ENCODE results near the gene MAP4K4.

Gene MAP4K4

GRCh38 chr2:101818531-101819451, 121.3 kb downstream of the MAP4K4 start:
- no peak for DNase-seq

DNA sequence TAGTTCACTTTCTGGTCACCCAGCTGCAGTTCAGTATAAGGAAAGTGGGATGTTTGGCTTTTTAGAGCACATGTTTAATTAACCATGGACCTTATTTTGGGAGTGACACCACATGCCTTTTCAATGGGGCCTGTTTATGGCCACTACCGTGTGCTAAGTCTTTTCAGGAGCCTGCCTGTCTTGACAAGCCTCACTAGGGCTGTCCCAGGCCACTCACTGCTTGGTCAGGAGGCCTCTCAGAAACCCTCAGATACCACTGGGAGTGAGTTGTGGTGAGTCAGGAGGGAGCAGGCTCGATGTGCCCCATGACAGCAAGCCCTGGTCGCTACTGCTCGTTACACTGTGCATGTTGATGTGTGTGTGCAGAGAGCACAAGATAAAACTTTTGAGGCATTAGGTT, 123.0 kb downstream of the MAP4K4 start:
- no peak for DNase-seq

DNA sequence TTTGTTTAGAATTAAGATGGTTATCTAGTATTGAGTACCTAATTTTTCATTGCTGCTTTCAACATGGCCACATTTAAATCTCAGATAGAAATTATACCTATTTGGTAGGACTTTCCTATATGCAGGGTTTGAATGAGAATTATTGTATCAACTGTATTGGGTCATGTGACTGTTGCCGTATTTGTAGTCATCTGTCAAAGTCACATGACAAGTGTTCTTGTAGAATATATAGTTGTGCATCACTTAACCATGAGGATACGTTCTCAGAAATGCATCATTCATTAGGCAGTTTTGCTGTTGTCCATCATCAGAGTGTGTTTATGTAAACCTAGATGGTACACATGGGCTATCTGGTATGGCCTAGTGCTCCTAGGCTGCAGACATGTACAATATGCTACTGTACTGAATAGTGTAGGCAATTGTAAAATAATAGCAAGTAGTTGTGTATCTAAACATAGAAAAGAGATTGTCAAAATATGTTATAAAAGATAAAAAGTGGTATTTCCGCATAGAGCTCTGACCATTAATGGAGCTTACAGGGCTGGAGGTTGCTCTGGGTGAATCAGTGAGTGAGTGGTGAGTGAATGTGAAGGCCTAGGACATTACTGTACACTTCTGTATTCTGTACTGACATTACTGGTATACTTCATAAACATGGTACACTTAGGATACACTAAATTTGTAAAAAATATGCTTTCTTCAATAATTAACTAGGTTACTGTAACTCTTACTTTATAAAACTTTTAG, 123.7 kb downstream of the MAP4K4 start:
- no peak for DNase-seq

- DNase-seq = no peak
Observed at GRCh38 chr2:101821828-101822458, 124.4 kb downstream of the MAP4K4 start.

DNA sequence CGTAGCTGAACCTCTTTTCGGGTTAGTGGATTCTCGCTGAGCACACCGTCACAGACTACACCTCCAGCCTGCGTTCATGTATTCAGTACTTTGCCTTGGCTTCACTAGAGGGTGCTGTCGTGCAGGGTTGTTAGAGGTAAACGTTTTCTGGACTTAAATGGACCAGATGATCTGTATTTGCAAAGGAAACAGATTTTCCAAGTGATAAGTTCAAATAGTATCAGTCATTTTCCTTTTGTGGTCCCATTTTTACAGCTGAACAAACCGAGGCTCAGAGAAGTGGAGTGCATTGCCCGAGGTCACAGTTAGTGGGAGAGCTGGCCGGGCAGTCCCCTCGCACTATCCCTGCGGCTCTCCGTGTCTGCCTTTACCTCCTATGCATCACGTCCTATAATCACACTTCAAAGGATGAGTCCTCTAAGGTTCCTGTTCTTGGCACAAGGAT, 125.9 kb downstream of the MAP4K4 start:
- DNase-seq = no peak

GRCh38 chr2:101823859-101824258, 126.4 kb downstream of the MAP4K4 start:
- DNase-seq = no peak

DNA sequence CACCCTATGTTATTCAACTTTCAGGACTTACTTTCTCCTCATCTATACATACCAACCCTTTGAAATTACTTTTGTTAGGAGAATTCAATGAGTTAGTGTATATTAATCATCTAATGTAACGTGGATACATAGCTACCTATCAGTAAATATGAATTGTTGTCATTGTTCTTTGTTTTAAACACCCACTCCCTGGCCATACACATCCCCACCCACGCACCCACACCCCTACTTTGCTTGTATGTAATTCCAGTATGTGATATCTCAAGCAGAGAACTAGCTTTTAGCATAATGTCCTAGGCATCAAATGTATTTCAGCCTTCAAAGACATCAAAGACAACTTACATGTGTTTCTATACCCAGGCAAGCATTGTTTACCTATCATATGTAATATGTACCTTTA, 129.2 kb downstream of the MAP4K4 start:
- DNase-seq = no peak

- DNase-seq = no peak
Observed at GRCh38 chr2:101827246-101827645, 129.7 kb downstream of the MAP4K4 start.

- no peak for DNase-seq
Observed at GRCh38 chr2:101828257-101828656, 130.8 kb downstream of the MAP4K4 start.

DNA sequence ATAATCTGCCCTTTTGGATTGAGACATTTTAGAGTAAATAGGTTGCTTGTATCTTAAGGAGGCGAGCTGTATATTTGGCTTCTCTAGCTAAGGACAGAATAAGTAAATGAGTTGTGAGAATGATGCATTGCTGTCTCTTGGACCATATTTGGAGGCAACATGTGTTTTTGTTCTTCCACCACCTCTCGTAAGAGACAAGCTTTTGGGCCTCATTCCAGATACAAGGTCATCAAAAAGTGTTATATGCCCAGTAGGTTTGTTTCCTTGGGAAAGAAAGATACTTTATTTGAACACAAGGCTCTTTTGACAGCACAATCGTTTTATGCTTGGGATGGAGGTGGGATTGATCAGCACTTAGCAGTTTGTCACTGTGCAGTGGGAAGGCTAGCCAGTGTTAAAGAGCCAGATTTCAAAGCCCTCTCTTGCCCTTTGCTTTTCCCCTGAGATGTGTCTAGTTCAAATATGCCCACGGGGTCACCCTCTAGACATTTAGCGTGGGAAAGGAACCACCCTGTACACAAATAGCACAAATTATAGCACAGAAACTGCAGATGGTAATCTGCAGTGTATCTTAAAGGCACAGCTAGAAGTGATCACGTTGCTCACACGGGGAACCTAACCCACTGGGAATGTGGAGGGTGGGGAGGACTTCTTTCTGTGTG, 131.3 kb downstream of the MAP4K4 start:
- DNase-seq = no peak

- DNase-seq = no peak
Observed at GRCh38 chr2:101829429-101829828, 131.9 kb downstream of the MAP4K4 start.

DNA sequence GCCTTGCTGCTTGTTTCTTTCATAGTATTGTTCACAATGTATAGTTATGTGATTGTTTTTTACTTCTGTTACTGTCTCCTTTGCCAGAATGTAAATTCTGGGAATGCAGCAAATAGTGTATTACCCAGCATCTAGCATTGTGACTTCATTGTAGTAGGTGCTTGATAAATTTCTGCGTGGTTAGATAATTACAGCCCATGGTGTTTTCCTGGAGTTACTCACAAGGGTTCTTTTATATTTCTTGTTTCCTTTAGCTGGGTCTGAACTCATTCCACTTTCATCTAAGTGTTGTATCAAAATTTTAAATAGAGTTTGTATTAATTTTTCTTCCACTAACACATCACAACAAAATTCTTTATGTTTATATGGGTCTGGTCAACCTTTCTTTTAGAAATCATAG, 132.6 kb downstream of the MAP4K4 start:
- no peak for DNase-seq

DNA sequence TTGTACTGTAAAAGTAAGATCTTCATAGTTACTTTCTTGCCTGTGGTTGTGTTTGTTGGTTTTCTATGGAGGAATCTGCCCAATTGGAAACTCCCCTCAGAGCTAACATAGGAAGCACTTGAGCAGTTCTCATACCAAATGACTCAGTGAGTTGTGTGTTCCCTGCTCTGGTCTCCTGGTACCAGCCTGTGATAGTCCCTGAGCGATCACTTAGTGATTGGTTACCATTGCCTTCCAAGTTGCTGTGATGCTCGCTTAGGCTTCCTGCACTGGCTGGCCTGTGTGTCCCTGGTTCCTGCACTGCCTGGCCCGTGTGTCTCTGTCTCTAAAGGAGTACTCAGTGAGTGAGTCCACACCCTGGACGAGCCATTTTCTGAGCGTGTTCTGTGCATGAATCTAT, 133.0 kb downstream of the MAP4K4 start:
- DNase-seq = no peak

GRCh38 chr2:101831351-101831865, 133.9 kb downstream of the MAP4K4 start:
- DNase-seq = no peak

DNA sequence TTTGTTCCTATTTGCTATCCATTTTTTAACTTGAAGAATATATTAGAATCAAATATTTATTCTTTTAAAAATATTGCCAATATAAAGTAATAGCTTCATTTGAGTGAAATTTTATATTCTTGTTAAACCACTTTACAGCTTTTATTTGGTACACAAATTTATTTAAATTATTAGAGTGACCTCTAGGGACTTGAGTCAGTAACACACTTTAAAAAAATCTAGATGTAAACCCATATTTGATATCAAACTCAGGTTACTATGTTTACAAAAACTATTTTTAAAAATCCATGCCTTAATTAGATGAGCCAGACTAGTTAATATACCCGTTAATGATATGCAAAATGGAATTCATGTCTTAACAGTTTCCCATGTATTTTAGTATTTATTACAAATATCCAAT, 134.6 kb downstream of the MAP4K4 start:
- no peak for DNase-seq

DNA sequence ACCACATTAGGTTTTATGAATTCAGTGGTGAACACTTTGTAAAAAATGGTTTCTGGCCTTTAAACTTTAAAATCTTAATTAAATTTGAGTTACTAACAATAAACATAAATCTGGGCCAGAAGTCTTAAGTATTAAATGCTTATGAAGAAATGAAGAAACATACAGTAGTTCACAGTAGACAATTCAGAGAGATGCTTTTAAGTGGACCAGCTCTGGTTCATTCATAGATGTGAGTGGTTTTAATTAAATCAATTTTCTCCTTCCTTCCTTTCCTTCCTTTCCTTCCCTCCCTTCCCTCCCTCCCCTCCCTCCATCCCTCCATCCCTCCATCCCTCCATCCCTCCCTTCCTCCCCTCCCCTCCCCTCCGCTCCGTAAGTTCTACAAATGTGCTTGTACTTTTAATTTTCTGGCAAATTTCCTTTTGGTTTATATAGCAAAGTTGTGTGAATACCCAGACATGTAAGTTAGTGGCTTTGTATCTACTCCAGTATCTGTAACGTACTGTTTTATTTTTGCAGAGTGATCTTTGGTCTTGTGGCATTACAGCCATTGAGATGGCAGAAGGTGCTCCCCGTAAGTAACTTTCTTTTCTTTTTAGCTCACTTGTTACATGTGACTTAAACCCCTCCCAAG, 136.5 kb downstream of the MAP4K4 start:
- no peak for DNase-seq

DNA sequence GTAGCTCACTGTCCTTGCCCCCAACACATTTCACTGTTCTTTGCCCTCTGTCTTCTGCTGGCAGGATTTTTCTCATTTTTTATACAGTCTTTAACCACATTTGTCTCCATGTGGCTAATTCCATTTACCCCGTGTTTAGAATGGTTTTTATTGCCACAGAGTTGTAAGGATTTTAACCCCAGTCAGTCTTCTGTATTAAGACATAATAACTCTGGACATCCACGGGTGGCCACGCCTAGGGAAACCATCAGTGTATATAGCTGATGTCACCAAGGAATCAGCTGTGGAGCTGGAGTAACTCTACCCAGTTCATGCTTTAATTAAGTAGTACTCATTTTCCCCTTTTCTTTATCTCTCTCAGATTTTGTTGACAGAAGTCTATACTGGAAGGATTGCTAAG, 139.8 kb downstream of the MAP4K4 start:
- no peak for DNase-seq

GRCh38 chr2:101841679-101842327, 144.3 kb downstream of the MAP4K4 start:
- no peak for DNase-seq

GRCh38 chr2:101842471-101842870, 145.0 kb downstream of the MAP4K4 start:
- DNase-seq = no peak

GRCh38 chr2:101843048-101843447, 145.5 kb downstream of the MAP4K4 start:
- DNase-seq = no peak

DNA sequence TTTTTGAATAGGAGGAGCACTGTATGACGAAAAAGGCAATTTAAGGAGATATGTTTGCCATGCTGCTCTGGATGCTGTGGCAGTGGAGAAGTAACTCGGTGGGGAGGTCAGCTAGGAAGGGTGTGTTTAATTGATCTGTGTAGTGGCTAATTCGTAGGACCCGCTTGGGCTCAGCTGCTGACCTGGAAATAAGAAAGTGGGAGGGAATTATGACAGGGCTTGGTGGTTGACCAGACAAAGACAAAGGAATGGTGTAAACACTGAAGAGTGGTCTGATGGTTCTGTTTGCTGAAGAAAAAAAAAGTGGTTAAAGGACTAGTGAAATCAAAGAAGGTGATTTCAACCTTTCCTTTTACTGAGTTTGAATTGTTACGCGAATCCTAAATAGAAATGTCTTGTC, 146.0 kb downstream of the MAP4K4 start:
- DNase-seq = no peak
